ENCODE data around the gene CRB3.

GRCh38 chr19:6421075-6422014 lies 42.7 kb upstream of the CRB3 start:
- TF ChIP-seq, protein P1, sequence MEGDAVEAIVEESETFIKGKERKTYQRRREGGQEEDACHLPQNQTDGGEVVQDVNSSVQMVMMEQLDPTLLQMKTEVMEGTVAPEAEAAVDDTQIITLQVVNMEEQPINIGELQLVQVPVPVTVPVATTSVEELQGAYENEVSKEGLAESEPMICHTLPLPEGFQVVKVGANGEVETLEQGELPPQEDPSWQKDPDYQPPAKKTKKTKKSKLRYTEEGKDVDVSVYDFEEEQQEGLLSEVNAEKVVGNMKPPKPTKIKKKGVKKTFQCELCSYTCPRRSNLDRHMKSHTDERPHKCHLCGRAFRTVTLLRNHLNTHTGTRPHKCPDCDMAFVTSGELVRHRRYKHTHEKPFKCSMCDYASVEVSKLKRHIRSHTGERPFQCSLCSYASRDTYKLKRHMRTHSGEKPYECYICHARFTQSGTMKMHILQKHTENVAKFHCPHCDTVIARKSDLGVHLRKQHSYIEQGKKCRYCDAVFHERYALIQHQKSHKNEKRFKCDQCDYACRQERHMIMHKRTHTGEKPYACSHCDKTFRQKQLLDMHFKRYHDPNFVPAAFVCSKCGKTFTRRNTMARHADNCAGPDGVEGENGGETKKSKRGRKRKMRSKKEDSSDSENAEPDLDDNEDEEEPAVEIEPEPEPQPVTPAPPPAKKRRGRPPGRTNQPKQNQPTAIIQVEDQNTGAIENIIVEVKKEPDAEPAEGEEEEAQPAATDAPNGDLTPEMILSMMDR (conservative IDR thresholded peaks at IDR 0.05; ENCODE audit: low read depth, low read length), result no peak
- no peak for TF ChIP-seq MXI1 (IDR thresholded peaks at IDR 0.05; ENCODE audit: borderline replicate concordance, low read depth, low read length)
- TF ChIP-seq POLR2A (IDR thresholded peaks at IDR 0.05; ENCODE audit: low read depth, low read length), result no peak
- TF ChIP-seq SMC3 (IDR thresholded peaks at IDR 0.05; ENCODE audit: low read depth, low read length), result no peak
- no peak for TF ChIP-seq RAD21 (IDR thresholded peaks at IDR 0.05; ENCODE audit: low read length)
- no peak for TF ChIP-seq MAZ (IDR thresholded peaks at IDR 0.05; ENCODE audit: borderline replicate concordance, low read depth, low read length)
- no peak for TF ChIP-seq USF2 (IDR thresholded peaks at IDR 0.05; ENCODE audit: low read depth, low read length)
- no peak for TF ChIP-seq RFX5 (IDR thresholded peaks at IDR 0.05; ENCODE audit: low read depth, low read length)
- TF ChIP-seq MAFK (IDR thresholded peaks at IDR 0.05; ENCODE audit: low read depth, low read length), result no peak
- no peak for TF ChIP-seq FOS (IDR thresholded peaks at IDR 0.05; ENCODE audit: low read depth, low read length)
- no peak for TF ChIP-seq CHD1 (IDR thresholded peaks at IDR 0.05; ENCODE audit: low read depth, low read length)
- no peak for TF ChIP-seq CEBPB (IDR thresholded peaks at IDR 0.05; ENCODE audit: low read depth, low read length)
- TF ChIP-seq ELK1 (IDR thresholded peaks at IDR 0.05; ENCODE audit: borderline replicate concordance, low read depth, low read length), result no peak
